ENCODE data around the gene SP1.

Gene SP1

DNA sequence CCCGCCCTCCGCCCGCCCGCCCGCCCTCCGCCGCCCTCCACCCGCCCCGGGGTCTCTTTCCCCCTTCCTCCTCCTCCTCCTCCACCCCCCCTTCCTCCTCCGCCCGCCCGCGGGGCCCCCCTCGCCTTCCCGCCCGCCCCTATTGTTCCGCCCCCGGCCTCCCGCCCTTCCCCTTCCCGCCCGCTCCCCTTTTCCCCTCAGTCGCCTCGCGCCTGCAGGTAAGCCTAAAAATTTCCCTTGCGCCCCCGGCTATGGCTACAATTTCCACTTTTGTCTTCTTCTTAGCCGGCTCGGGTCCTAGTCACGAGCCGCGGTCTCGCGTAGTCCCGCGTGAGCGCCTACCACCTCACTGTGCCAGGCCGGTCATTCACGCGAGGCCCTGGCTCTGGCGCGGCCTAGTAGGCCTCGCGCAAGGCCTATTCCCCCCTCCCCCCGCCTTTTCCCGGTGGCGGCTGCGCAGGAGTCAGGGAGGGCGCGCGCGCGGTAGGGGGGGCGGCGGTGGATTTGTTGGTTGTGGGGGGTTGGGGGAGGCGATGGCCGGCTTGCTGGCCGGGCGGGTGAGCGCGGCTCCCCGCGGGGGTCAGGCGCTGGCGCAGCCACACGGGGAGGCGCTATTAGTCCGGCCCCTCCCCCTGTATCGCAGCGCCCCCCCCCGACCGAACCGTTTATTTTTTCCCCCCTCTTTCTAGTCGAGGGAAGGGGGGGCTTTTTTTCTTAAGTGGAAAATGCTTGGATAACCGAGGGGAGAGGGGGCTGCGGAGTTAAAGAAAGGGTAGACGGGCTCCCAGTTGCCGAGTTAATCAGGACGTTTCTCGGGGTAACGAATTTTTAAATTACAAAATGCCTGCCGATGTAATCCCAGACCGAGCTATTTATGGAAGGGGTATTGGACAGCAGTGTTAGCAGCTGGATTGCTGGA is 72.4 kb downstream of the SP1 start:
- peak; percentile 84 for DNase-seq

DNA sequence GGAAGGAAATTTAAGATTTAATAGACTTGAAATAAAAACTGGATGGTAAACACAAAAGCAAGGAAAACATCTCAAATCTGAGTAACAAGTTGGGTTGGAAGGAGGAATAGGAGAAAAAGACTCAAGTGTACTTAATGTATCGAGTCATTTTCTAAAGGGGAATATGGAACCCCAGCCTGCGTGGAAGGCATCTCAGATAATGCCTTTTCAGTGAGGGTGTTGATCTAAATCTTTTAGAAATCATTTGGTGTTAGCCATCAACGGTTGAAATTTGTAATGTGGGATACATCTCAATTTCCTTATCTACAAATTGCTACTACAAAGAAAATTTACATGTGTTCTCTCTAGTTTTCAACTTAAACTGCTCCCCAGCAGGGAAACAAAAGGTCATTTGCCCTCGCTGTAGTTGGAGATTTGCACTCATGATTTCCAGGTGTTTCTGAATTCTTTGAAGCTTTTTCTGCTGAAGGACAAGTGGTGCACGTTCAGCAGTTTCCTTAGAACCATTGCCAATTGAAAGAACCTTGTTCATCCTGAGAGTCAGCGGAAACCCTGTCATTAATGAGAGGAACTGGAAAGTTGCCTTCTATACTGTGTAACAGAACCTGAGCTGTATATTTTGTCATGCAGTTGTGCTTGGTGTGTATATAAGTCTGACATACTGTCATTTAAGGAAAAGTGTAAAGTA is 74.1 kb downstream of the SP1 start:
- no peak for DNase-seq

DNA sequence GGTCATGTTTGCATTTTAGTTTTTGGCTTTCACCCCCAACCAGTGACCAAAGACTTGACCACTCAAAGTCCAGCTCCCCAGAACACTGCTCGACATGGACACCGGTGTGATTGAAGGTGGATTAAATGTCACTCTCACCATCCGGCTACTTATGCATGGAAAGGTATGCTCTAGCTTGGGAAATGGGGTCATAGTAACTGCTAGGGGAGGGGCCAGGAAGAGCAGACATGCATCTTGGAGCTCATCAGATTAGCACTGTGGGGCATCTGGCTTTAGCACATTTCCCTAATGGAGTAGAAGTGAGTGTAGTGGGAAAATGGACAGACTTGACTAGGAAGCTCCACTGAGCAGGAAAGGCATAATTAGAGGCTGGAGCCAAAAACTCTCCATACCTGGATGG is 74.7 kb downstream of the SP1 start:
- no peak for DNase-seq

DNA sequence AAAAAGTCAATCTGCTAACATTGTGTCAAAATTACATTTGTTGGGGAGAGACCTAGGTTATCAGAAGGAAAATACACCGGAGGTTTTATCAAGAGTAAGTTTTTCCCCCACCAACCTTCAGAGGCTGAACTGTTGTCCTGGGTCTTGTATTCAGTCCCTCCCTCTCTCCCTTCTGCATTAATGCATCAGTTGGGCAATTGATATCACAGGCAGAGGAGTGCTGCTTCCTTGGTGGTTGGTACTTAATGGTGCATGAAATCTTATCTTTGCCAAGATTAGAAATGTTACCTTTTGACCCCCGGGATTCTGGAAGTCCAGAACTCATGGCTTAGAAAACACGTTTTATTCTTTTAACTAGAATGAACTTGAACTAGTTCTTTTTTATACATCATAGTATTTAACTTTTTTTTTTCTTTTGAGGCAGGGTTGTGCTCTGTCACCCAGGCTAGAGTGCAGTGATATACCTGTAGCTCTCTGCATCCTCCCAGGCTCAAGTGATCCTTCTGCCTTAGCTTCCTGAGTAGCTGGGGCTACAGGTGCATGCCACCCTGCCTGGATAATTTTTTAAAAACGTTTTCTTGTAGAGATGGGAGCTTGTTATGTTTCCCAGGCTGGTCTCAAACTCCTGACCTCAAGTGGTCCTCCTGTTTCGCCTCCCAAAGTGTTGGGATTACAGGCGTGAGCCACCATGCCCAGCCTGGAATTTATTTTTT is 76.8 kb downstream of the SP1 start:
- no peak for DNase-seq

DNA sequence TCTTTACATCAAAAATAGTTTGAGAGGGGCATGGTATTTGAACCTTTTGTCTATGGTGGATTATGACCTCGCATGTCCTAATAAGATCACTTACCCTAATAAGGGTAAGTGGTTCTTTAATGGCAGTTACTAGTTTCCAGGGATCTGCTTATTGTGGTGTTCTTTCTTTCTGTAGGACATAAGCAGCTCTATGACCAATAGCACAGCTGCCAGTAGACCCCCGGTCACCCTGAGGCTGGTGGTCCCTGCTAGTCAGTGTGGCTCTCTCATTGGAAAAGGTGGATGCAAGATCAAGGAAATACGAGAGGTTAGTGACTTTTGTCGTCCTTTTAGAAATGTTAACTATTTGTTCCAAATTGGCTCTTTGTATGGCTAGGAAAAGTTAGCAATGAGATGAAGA is 79.1 kb downstream of the SP1 start:
- DNase-seq: no peak

DNA sequence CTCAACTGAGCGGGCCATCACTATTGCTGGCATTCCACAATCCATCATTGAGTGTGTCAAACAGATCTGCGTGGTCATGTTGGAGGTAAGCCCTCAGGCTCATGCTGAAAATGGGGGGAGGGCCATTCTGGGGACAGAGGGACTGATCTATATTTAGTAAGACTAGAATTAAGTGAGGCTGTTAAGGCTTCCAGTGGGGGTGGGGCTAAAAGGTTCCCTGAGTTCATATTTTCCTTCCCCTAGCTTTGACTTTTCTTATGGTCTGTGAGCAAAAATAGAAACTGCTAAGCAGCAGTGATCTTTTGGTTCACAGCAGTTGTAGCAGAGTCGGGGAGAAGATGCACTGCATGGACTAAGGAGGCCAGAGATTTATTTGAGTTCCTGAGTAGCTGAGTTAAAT is 81.1 kb downstream of the SP1 start:
- no peak for DNase-seq

DNA sequence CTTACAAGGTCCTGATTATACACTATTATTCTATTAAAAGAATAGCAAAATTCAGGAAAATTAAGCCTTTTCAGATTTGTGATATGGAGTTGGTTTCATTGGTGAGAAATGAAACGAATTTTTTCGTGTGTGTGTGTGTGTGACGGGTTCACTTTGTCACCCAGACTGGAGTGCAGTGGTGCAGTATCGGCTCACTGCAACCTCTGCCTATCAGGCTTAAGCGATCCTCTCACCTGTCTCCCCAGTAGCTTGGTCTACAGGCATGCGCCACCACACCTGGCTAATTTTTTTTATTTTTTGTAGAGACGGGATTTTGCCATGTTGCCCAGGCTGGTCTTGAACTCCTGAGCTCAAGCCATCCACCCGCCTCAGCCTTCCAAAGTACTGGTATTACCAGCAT is 81.6 kb downstream of the SP1 start:
- no peak for DNase-seq

DNA sequence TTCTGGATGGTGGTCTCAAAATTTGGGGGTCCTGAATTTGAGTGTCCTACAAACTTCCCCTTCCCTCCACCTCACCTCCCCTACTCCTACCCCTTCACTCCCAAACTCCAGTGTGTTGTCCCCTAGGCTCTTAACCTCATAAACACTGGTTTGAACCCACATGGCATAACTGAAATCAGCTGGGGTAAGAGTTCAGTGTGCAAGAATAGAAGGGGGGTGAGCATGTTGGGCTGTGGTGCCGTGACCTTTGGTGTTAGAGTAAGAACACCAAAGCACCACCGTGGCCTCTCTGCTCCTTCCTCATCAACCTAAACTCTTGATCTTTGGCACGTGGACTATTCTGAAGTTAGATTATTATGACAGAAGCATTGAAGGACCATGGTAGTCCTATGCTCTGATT is 83.0 kb downstream of the SP1 start:
- DNase-seq: no peak

DNA sequence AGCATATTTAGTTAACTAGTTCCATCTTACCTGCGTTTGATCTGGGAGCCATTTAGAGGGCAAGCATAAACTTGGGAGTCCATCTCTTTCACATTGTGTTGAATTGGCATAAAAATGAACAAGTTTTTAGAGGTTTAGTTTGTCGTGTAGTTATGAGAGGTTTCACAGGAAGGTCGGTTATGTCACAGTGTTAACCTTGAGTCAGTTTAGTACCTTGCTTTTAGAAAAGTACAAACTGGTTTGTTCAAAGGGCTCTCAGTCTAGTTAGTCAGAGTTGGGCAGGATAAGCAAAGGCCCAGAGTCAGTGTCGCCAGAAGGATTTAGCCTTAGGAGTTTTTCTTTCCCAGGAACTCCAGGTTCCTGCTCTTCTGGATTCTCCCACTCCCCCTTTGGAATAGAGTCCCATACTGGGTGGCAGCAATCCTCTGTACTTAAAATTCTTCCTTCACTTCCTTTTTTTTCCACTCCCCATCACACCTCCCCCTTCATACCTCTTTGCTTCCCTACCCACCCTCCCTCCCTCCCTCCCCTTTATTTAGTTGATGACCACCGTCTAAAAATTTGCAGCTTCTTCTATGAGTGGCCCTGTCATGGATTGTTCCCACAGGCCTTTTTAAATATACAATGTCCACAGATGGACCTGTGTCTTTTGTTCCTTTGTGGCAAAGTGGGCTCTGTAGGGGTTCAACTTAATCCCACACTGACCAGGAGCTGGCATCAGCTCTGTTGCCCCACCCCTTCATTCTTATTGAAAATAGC is 84.0 kb downstream of the SP1 start:
- no peak for DNase-seq

DNA sequence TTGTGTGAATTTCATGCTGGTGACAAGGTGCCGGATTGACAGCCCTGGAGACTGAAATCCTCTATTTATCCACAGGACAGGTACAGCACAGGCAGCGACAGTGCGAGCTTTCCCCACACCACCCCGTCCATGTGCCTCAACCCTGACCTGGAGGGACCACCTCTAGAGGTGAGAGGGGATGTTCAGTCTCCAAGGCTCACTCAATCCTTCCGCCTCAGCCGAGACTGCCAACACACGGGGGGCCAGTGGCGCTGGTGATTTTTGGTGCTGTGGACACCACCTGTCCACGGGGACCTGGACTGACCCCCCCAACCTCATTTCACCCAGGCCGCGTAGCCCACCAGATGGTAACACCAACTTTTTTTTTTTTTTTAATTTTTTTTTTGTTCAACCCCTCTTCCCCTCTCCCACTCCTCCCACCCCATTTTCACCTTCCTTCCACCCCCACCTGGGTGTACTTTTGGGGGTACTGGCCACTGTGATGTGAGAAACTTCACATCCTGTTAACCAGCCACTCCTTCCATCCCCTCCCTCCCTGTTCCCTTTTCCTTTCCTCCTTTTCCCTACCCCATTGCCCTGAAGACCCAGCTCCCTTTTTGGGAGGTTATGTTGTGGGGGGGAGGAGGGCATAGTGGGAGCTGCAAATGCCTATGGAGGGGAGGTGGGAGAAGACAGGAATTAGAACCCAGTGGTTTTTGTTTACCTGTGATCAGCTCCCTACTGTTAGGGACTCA is 84.9 kb downstream of the SP1 start:
- no peak for DNase-seq

DNA sequence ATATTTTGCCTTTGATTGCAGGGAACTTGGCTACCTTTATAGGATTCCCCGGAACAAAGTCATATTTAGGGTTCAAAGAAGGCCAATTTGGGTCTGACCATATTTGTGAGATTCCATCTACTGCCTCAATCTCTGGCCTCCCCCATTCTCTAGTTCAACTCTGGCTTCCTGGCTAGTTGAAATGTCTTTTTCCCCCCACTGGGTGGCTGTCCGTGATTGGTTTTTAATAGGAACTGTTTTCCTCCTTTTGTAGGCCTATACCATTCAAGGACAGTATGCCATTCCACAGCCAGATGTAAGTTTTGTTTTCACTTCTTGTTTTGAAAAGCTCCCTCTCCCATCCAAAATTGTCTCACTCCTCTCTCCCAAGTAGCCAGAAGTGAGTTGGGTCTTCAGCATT is 85.7 kb downstream of the SP1 start:
- DNase-seq: no peak

Measured in CD4-positive, alpha-beta T cell treated with Interleukin-17A for 1 hour (primary cell).